Mucosa of rectum (tissue), 2 donors: Measurements from ENCODE around the gene IL1R2.

Experiments used
- H3K27ac ChIP-seq, 2 donors: one replicate each; pipeline ENCODE4 v1.7.0; 2013; ENCODE audit warnings: inconsistent platforms in 2 of 2, low read depth in 2 of 2, low read length in 2 of 2
- H3K27me3 ChIP-seq, 2 donors: one replicate each; pipeline ENCODE4 v1.7.0; 2013; ENCODE audit warnings: low read length in 2 of 2; ENCODE audit not compliant: control insufficient read depth in 2 of 2, insufficient read depth in 2 of 2
- H3K36me3 ChIP-seq, 2 donors: one replicate each; pipeline ENCODE4 v1.7.0; 2013; ENCODE audit warnings: low read length in 2 of 2; ENCODE audit not compliant: control insufficient read depth in 2 of 2, insufficient read depth in 2 of 2
- H3K4me1 ChIP-seq, 2 donors: one replicate each; pipeline ENCODE4 v1.7.0; 2013; ENCODE audit warnings: low read length in 2 of 2, mild to moderate bottlenecking in 1 of 2; ENCODE audit not compliant: control insufficient read depth in 2 of 2, insufficient read depth in 2 of 2
- H3K4me3 ChIP-seq, 2 donors: one replicate each; pipeline ENCODE4 v1.7.0; 2013; ENCODE audit warnings: low read length in 2 of 2
- H3K9ac ChIP-seq, 2 donors: one replicate each; pipeline ENCODE4 v1.7.0; 2013; ENCODE audit warnings: low read length in 2 of 2, low read depth in 1 of 2, mild to moderate bottlenecking in 1 of 2
- H3K9me3 ChIP-seq, 2 donors: one replicate each; pipeline ENCODE4 v1.7.0; 2013; ENCODE audit warnings: low read length in 2 of 2; ENCODE audit not compliant: control insufficient read depth in 2 of 2
- donor health status: healthy.
- donor health status: Normal muscosa, but diverticular disease.

IL1R2 gene

GRCh38 chr2:102015399-102015798 is 23.6 kb downstream of the IL1R2 start:
- Histone ChIP-seq H3K27me3 (no peaks in the 10 kb centered on the region), H3K27ac (no peak overlapping the region), H3K4me1 (no peaks in the 10 kb centered on the region), H3K4me3 (no peak overlapping the region), H3K9me3 (no peaks in the 10 kb centered on the region), H3K9ac (no peak overlapping the region), H3K36me3 (peaks cover 0 to 2% of the 10 kb centered on the region in 2 donors)

- no peak overlapping the region for H3K9ac ChIP-seq
- no peaks in the 10 kb centered on the region for H3K9me3 ChIP-seq
- no peaks in the 10 kb centered on the region for H3K27me3 ChIP-seq
- no peak overlapping the region for H3K4me3 ChIP-seq
- peaks cover 0 to 2% of the 10 kb centered on the region in 2 donors for H3K4me1 ChIP-seq
- H3K36me3 ChIP-seq, result peaks cover 0 to 2% of the 10 kb centered on the region in 2 donors
- no peak overlapping the region for H3K27ac ChIP-seq
Measured at GRCh38 chr2:102016399-102016955, 24.7 kb downstream of the IL1R2 start.

GRCh38 chr2:102018823-102019445 is 27.2 kb downstream of the IL1R2 start:
- no peaks in the 10 kb centered on the region for H3K9me3 ChIP-seq
- peaks cover 0 to 2% of the 10 kb centered on the region in 2 donors for H3K36me3 ChIP-seq
- H3K4me1 ChIP-seq, result peaks cover 0 to 2% of the 10 kb centered on the region in 2 donors
- H3K27ac ChIP-seq, result no peak overlapping the region
- no peaks in the 10 kb centered on the region for H3K27me3 ChIP-seq
- no peak overlapping the region for H3K4me3 ChIP-seq
- H3K9ac ChIP-seq, result no peak overlapping the region

DNA sequence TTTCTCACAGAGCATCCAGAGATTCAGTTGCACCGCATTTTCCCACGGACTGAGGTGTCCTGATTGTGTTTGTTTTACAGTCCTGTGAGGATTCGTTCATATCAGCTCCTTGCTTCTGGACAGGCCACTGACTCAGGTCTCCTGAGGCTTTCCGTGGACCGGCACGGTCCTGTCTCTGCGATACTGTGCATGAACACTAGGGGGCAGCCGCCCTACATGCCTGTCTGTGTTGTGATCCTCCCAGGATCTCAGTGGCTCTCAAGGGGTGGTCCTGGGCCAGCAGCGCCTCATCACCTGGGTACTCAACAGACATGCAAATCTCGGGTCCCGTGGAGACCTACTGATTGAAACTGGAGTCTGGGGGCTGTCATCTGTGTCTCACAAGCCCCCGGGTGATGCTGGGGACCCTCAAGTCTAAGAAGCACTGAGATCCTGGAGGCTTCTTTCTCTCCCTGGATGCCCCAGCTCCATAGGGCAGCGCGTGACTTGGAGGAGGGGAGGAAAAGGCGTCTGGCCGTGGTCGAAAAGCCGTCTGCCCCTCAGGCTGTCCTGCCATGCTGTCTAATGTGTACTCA is 28.9 kb downstream of the IL1R2 start:
- Histone ChIP-seq H3K27me3 (no peaks in the 10 kb centered on the region), H3K27ac (no peak overlapping the region), H3K9me3 (no peaks in the 10 kb centered on the region), H3K4me1 (peaks cover 0 to 2% of the 10 kb centered on the region in 2 donors), H3K9ac (no peak overlapping the region), H3K4me3 (no peak overlapping the region), H3K36me3 (peaks cover 0 to 2% of the 10 kb centered on the region in 2 donors)

DNA sequence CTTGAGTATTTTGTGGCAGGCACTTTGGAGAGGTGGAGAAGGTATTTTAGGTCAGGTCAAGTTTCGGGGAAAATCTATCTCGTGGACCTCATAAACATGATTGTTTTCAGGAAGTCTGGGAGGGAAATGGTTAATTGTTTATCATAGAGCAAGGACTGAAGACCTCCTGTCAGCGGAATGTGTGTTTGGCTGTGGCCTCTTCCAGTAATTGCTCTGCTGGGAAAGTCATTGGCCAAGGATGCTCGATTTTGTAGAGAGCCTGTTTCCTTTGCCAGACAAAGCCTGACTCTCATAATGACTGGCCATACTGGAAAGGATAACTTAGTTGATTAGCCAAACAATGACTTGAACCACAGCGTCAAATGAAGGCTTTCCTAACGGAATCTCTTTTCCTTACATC is 30.0 kb downstream of the IL1R2 start:
- H3K36me3 ChIP-seq, result peaks cover 0 to 2% of the 10 kb centered on the region in 2 donors
- H3K27me3 ChIP-seq, result no peaks in the 10 kb centered on the region
- no peak overlapping the region for H3K4me3 ChIP-seq
- no peak overlapping the region for H3K9ac ChIP-seq
- H3K27ac ChIP-seq, result peak overlapping the region; percentile 5 to 29
- H3K4me1 ChIP-seq, result peaks cover under 1 to 2% of the 10 kb centered on the region in 2 donors
- H3K9me3 ChIP-seq, result no peaks in the 10 kb centered on the region

DNA sequence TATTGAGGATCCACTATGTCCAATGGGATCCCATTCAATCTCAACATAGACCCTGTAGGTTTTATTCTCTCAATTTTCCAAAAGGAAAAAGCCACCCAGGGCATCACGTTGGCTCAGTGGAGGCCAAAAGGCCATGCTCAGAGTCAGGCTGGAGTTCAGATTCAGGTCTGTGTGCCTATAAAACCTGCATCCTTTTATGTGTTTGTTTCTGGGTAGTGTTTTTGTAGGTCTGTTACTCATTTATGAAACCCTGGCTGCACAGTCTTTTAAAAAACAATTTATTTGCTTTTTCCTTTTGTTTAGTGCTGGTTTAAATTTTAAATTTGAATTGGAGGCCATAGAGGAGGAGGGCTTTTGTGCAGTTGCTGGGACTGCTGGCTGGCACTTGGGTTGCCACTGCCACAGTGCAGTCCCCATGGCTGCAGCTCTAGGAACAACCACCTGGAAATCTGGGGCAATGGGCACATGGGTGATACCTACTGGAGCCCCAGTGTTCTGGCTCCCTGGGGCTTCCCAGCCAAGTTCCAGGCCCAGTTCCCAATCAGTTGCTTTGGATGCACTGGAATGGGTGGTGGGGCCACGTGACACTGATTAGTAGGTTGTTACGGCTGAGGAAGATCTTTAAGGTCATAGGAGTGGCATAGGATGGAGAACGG is 31.3 kb downstream of the IL1R2 start:
- Histone ChIP-seq H3K9ac (no peak overlapping the region), H3K27me3 (no peaks in the 10 kb centered on the region), H3K4me1 (peaks cover 2 to 6% of the 10 kb centered on the region in 2 donors), H3K27ac (no peak overlapping the region), H3K9me3 (no peaks in the 10 kb centered on the region), H3K4me3 (no peak overlapping the region), H3K36me3 (peaks cover 0 to 2% of the 10 kb centered on the region in 2 donors)

GRCh38 chr2:102024410-102024809 is 32.6 kb downstream of the IL1R2 start:
- Histone ChIP-seq H3K4me1 (peaks cover 2 to 8% of the 10 kb centered on the region in 2 donors), H3K4me3 (no peak overlapping the region), H3K27ac (no peak overlapping the region), H3K36me3 (peaks cover 0 to 3% of the 10 kb centered on the region in 2 donors), H3K27me3 (no peaks in the 10 kb centered on the region), H3K9me3 (no peaks in the 10 kb centered on the region), H3K9ac (no peak overlapping the region)

- H3K4me1 ChIP-seq, result peaks cover 2 to 8% of the 10 kb centered on the region in 2 donors
- no peak overlapping the region for H3K27ac ChIP-seq
- H3K27me3 ChIP-seq, result no peaks in the 10 kb centered on the region
- peaks cover 0 to 3% of the 10 kb centered on the region in 2 donors for H3K36me3 ChIP-seq
- H3K4me3 ChIP-seq, result no peak overlapping the region
- no peaks in the 10 kb centered on the region for H3K9me3 ChIP-seq
- H3K9ac ChIP-seq, result no peak overlapping the region
Measured at GRCh38 chr2:102025016-102025501, 33.3 kb downstream of the IL1R2 start.

GRCh38 chr2:102025583-102026267 is 34.0 kb downstream of the IL1R2 start:
- no peak overlapping the region for H3K9ac ChIP-seq
- peaks cover 1 to 8% of the 10 kb centered on the region in 2 donors for H3K4me1 ChIP-seq
- H3K4me3 ChIP-seq, result no peak overlapping the region
- H3K9me3 ChIP-seq, result no peaks in the 10 kb centered on the region
- peaks cover 0 to 3% of the 10 kb centered on the region in 2 donors for H3K36me3 ChIP-seq
- no peaks in the 10 kb centered on the region for H3K27me3 ChIP-seq
- no peak overlapping the region for H3K27ac ChIP-seq
